ENCODE results near the gene TANGO2. TPM values are rescaled to one million over a fixed set of nuclear protein-coding genes. Genes with fewer than 3 reads are reported as not detected.

TANGO2 gene
- total and polyA plus RNA-seq, 9 of the 15 experiments (the other 6 are each of a cell fraction or from before 2014, with no cell fraction given), result 15.5 to 94.9 (median 70.1) TPM

GRCh38 chr22:20031732-20032406, 11.0 kb downstream of the TANGO2 start (continued):
- no peak for TF ChIP-seq RAD51 (IDR thresholded peaks at IDR 0.05; ENCODE audit: borderline replicate concordance, low read depth)
- no peak for TF ChIP-seq MYC (IDR thresholded peaks at IDR 0.05; ENCODE audit: low read depth, low read length)
- TF ChIP-seq MYC (CRISPR knock-in tag; IDR thresholded peaks at IDR 0.05; ENCODE audit: borderline replicate concordance, low read depth), result no peak
- TF ChIP-seq HMBOX1 (IDR thresholded peaks at IDR 0.05), result no peak
- no peak for TF ChIP-seq RB1 (IDR thresholded peaks at IDR 0.05; ENCODE audit: low read depth)
- TF ChIP-seq POLR2AphosphoS2 (IDR thresholded peaks at IDR 0.05; ENCODE audit: low read length), result peak; percentile 27; the same call in 1 of the 2 replicates
- no peak for TF ChIP-seq ZNF318 (IDR thresholded peaks at IDR 0.05; ENCODE audit: borderline replicate concordance in 1 of 2, low read depth in 1 of 2)
- TF ChIP-seq C11orf30 (IDR thresholded peaks at IDR 0.05; ENCODE audit: low read depth), result no peak
- TF ChIP-seq NUFIP1 (IDR thresholded peaks at IDR 0.05; ENCODE audit: partially characterized antibody), result no peak
- no peak for TF ChIP-seq CCAR2 (IDR thresholded peaks at IDR 0.05; ENCODE audit: low read depth, low read length)
- TF ChIP-seq POLR2G (IDR thresholded peaks at IDR 0.05; ENCODE audit: low read depth, low read length), result 0 out of 2 replicates have a peak, but pooled peaks have one; percentile 48
- no peak for TF ChIP-seq TRIM25 (IDR thresholded peaks at IDR 0.05; ENCODE audit: borderline replicate concordance)
- TF ChIP-seq ATF6 (CRISPR knock-in tag; IDR thresholded peaks at IDR 0.05), result no peak
- TF ChIP-seq CHCHD3 (CRISPR knock-in tag; IDR thresholded peaks at IDR 0.05), result no peak
- no peak for TF ChIP-seq ZNF668 (CRISPR knock-in tag; IDR thresholded peaks at IDR 0.05)

All from K562 (cell line).